ENCODE measurements around the gene FBXO45.
"Not testable (repeated sequence)": the region's sequence is repeated elsewhere in the genome, so short reads cannot be mapped to it uniquely, and the experiment has no call there.

Gene FBXO45

DNA sequence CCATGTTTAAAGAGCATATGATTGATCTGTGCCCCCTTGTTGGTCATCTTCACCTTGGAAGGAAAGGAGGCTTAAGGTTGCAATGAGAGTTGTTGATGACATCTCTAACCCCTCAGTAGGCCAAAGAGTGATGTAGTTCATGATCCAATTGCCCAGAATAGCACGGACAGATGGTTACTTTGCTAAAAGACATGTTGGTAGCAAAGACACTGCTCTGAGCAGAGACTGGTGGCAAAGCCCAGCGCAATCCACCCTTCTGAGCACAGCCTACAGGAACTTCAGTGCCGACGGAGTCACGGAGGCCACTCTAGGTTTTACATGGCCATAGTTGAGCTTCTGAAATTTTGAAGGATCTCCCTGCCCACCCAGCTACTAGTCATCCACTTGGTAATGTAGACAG lies 21.8 kb downstream of the FBXO45 start:
- no peak for DNase-seq
- H3K4me1 ChIP-seq (ENCODE audit: control insufficient read depth, insufficient read depth, low read length, poor library complexity, severe bottlenecking), result no peaks in the 10 kb centered on the region
- no peaks in the 10 kb centered on the region for H3K27me3 ChIP-seq (replicated peaks; ENCODE audit: control insufficient read depth, insufficient read depth, low read length, poor library complexity, severe bottlenecking)
- no peaks in the 10 kb centered on the region for H3K9me3 ChIP-seq (ENCODE audit: control insufficient read depth, low read length)
- H3K36me3 ChIP-seq (ENCODE audit: control insufficient read depth, insufficient read depth, low read length), result peaks cover 6% of the 10 kb centered on the region
- no peak overlapping the region for H3K27ac ChIP-seq (ENCODE audit: insufficient read depth, low read length, poor library complexity, severe bottlenecking)
- no peak overlapping the region for H3K4me3 ChIP-seq (ENCODE audit: insufficient read depth, low read depth, low read length, poor library complexity, severe bottlenecking)

DNA sequence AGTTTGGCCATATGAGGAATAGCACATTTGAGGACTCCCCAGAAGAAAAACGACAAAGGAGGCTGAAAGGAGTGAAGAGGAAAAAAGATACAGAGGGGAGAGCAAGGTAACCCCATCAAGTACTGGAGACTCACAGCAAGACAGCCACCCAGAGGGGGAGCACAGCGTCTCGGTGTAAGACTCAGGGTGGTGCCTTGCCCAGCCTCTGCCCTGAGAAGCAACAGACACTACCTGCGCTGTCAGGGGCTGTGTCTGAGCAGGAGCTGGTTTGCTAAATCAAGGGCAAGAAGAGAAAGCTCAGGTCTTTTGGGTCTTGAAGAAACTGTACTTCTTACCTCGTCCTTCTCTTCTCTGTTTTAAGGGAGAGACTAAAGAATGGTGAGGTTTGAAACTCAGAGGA lies 27.9 kb downstream of the FBXO45 start:
- DNase-seq, result no peak
- Histone ChIP-seq H3K27ac (ENCODE audit: insufficient read depth, low read length, poor library complexity, severe bottlenecking) (no peak overlapping the region), H3K9me3 (ENCODE audit: control insufficient read depth, low read length) (no peaks in the 10 kb centered on the region), H3K4me1 (ENCODE audit: control insufficient read depth, insufficient read depth, low read length, poor library complexity, severe bottlenecking) (no peaks in the 10 kb centered on the region), H3K36me3 (ENCODE audit: control insufficient read depth, insufficient read depth, low read length) (no peaks in the 10 kb centered on the region), H3K4me3 (ENCODE audit: insufficient read depth, low read depth, low read length, poor library complexity, severe bottlenecking) (no peak overlapping the region), H3K27me3 (replicated peaks; ENCODE audit: control insufficient read depth, insufficient read depth, low read length, poor library complexity, severe bottlenecking) (no peaks in the 10 kb centered on the region)

DNA sequence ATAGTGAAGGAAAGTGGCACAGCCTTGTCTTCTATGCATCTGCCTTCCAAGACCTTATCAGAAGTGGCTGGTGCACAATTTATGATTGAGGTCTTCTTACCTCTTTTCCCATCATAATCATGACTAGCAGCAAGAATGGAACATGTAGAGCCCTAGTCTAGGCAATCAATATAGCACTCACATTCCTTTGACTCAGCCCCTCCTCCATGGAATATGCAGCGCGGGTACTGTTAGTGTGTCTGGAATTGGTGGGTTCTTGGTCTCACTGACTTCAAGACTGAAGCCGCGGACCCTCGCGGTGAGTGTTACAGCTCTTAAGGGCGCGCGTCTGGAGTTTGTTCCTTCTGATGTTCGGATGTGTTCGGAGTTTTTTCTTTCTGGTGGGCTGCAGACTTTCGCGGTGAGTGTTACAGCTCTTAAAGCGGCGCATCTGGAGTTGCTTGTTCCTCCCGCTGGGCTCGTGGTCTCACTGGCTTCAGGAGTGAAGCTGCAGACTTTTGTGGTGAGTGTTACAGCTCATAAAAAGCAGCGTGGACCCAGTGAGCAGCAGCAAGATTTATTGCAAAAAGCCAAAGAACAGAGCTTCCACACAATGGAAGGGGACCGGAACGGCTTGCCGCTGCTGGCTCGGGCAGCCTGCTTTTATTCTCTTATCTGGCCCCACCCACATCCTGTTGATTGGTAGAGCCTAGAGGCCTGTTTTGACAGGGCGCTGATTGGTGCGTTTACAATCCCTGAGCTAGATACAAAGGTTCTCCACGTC lies 29.7 kb downstream of the FBXO45 start:
- H3K4me3 ChIP-seq (ENCODE audit: insufficient read depth, low read depth, low read length, poor library complexity, severe bottlenecking), result peak overlapping the region; percentile 22
- H3K4me1 ChIP-seq (ENCODE audit: control insufficient read depth, insufficient read depth, low read length, poor library complexity, severe bottlenecking); H3K9me3 ChIP-seq (ENCODE audit: control insufficient read depth, low read length); H3K36me3 ChIP-seq (ENCODE audit: control insufficient read depth, insufficient read depth, low read length); H3K27ac ChIP-seq (ENCODE audit: insufficient read depth, low read length, poor library complexity, severe bottlenecking); H3K27me3 ChIP-seq (replicated peaks; ENCODE audit: control insufficient read depth, insufficient read depth, low read length, poor library complexity, severe bottlenecking): not testable (repeated sequence)
- DNase-seq, result peak in 2 of 3 donors; percentile 24 to 49

DNA sequence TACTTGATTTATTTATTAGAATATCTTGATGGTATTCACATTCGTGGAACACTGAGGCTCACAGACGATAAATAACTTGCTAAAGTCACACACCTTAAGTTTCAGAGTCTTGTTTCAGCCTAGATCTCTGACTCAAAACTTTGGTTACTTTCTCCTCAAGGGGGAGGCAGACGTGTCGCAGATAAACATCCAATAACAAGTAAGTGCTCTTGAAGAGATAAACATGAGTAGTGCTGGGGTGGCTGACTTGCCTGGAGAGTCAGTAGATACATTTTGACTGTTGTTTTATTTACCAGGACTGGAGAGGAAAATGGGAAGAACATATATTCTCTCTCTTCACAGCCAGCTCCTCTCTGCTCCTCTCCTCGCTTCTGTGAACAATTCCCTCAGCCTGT lies 31.3 kb downstream of the FBXO45 start:
- no peaks in the 10 kb centered on the region for H3K4me1 ChIP-seq (ENCODE audit: control insufficient read depth, insufficient read depth, low read length, poor library complexity, severe bottlenecking)
- H3K4me3 ChIP-seq (ENCODE audit: insufficient read depth, low read depth, low read length, poor library complexity, severe bottlenecking), result no peak overlapping the region
- no peaks in the 10 kb centered on the region for H3K27me3 ChIP-seq (replicated peaks; ENCODE audit: control insufficient read depth, insufficient read depth, low read length, poor library complexity, severe bottlenecking)
- H3K27ac ChIP-seq (ENCODE audit: insufficient read depth, low read length, poor library complexity, severe bottlenecking), result no peak overlapping the region
- no peak for DNase-seq
- H3K9me3 ChIP-seq (ENCODE audit: control insufficient read depth, low read length), result no peaks in the 10 kb centered on the region
- H3K36me3 ChIP-seq (ENCODE audit: control insufficient read depth, insufficient read depth, low read length), result no peaks in the 10 kb centered on the region

DNA sequence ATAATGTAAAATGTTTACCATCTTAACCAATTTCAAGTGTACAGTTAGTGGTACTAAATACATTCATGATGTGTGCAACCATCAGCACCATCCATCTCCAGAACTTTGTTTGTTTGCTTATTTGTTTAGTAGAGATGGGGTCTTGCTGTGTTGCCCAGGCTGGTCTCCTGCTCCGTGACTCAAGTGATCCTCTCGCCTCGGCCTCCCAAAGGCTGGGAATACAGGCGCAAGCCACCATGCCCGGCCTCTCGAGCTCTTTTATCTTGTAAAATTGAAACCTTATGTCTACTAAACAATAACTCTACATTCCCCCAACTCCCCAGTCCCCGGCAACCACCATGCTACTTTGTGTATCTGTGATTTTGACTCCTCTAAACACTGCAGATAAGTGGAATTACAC lies 31.9 kb downstream of the FBXO45 start:
- no peaks in the 10 kb centered on the region for H3K27me3 ChIP-seq (replicated peaks; ENCODE audit: control insufficient read depth, insufficient read depth, low read length, poor library complexity, severe bottlenecking)
- no peaks in the 10 kb centered on the region for H3K4me1 ChIP-seq (ENCODE audit: control insufficient read depth, insufficient read depth, low read length, poor library complexity, severe bottlenecking)
- H3K27ac ChIP-seq (ENCODE audit: insufficient read depth, low read length, poor library complexity, severe bottlenecking), result no peak overlapping the region
- no peak overlapping the region for H3K4me3 ChIP-seq (ENCODE audit: insufficient read depth, low read depth, low read length, poor library complexity, severe bottlenecking)
- DNase-seq, result no peak
- H3K36me3 ChIP-seq (ENCODE audit: control insufficient read depth, insufficient read depth, low read length), result no peaks in the 10 kb centered on the region
- no peaks in the 10 kb centered on the region for H3K9me3 ChIP-seq (ENCODE audit: control insufficient read depth, low read length)

DNA sequence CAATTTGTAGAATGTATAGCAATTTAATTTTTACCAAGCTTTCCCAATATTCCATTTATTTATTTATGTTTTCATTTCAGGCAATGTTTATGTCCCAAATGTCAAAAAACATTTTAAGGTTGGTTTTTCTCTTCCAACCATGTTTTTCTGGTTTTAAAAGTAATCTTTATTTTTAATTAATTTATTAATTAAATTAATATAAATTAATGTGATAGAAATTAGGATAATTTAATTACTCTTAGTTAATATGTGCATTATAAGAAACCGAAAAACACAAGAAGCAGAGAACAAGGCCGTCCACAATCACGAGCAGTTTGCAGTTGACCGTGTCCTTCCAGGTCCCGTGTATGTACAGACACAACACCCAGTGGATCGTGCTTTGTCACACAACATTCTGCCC lies 34.2 kb downstream of the FBXO45 start:
- Histone ChIP-seq H3K4me1 (ENCODE audit: control insufficient read depth, insufficient read depth, low read length, poor library complexity, severe bottlenecking) (no peaks in the 10 kb centered on the region), H3K27me3 (replicated peaks; ENCODE audit: control insufficient read depth, insufficient read depth, low read length, poor library complexity, severe bottlenecking) (no peaks in the 10 kb centered on the region), H3K9me3 (ENCODE audit: control insufficient read depth, low read length) (no peaks in the 10 kb centered on the region), H3K27ac (ENCODE audit: insufficient read depth, low read length, poor library complexity, severe bottlenecking) (no peak overlapping the region), H3K36me3 (ENCODE audit: control insufficient read depth, insufficient read depth, low read length) (no peaks in the 10 kb centered on the region), H3K4me3 (ENCODE audit: insufficient read depth, low read depth, low read length, poor library complexity, severe bottlenecking) (no peak overlapping the region)
- DNase-seq, result no peak

DNA sequence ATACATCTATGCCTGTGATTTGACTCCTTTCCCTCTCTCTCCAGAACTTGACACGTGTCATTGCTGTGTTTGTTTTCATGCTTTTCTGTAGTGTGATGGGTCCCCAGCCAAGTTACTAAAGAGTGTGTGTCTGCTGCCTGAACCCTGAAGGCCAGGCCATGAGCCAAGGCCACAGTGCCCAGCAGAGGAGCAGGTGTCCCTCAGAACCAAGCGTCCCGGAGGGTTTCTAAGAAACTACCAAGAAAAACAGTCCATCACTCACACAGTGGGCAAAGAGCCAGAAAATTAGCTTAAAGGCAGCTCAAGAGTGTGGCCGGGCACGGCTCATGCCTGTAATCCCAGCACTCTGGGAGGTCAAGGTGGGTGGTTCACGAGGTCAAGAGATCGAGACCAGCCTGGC lies 35.2 kb downstream of the FBXO45 start:
- H3K27me3 ChIP-seq (replicated peaks; ENCODE audit: control insufficient read depth, insufficient read depth, low read length, poor library complexity, severe bottlenecking), result no peaks in the 10 kb centered on the region
- no peak overlapping the region for H3K27ac ChIP-seq (ENCODE audit: insufficient read depth, low read length, poor library complexity, severe bottlenecking)
- no peak for DNase-seq
- no peaks in the 10 kb centered on the region for H3K4me1 ChIP-seq (ENCODE audit: control insufficient read depth, insufficient read depth, low read length, poor library complexity, severe bottlenecking)
- no peaks in the 10 kb centered on the region for H3K36me3 ChIP-seq (ENCODE audit: control insufficient read depth, insufficient read depth, low read length)
- H3K9me3 ChIP-seq (ENCODE audit: control insufficient read depth, low read length), result no peaks in the 10 kb centered on the region
- no peak overlapping the region for H3K4me3 ChIP-seq (ENCODE audit: insufficient read depth, low read depth, low read length, poor library complexity, severe bottlenecking)

DNA sequence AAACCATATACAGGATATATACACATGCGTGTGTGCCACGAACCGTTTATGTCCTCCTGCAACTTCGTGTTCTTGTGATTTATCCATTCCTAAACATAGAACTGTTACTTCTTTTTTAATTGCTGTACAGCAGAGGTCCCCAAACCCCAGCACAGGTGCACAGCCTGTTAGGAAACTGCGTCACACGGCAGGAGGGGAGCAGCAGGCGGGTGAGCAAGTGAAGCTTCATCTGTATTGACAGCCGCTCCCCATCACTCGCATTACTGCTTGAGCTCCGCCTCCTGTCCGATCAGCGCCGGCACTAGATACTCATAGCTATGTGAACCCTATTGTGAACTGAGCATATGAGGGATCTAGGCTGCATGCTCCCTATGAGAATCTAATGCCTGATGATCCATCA lies 36.1 kb downstream of the FBXO45 start:
- Histone ChIP-seq H3K27me3 (replicated peaks; ENCODE audit: control insufficient read depth, insufficient read depth, low read length, poor library complexity, severe bottlenecking) (no peaks in the 10 kb centered on the region), H3K4me3 (ENCODE audit: insufficient read depth, low read depth, low read length, poor library complexity, severe bottlenecking) (no peak overlapping the region), H3K9me3 (ENCODE audit: control insufficient read depth, low read length) (no peaks in the 10 kb centered on the region), H3K4me1 (ENCODE audit: control insufficient read depth, insufficient read depth, low read length, poor library complexity, severe bottlenecking) (peaks cover under 1% of the 10 kb centered on the region), H3K36me3 (ENCODE audit: control insufficient read depth, insufficient read depth, low read length) (no peaks in the 10 kb centered on the region), H3K27ac (ENCODE audit: insufficient read depth, low read length, poor library complexity, severe bottlenecking) (no peak overlapping the region)
- peak; percentile 8 to 37 (median 32) for DNase-seq

DNA sequence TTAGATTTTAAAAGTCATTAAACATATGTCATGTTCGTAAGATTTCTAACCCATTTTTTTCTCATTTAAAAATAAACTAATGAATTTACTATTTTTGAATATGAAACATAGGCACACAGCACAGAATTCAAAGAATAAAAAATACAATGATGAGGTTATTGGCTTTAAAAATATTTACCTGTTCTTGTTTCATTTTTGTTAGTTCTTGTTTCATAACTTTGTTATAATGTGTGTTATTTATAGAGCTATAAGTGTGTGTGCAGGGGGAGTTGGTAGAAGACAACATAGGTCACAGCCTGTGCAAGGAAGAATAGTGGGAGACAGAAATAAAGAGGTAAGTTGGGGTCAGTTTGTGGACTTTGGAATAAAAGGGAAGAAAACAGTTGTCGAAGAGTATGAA lies 40.2 kb downstream of the FBXO45 start:
- H3K27me3 ChIP-seq (replicated peaks; ENCODE audit: control insufficient read depth, insufficient read depth, low read length, poor library complexity, severe bottlenecking), result no peaks in the 10 kb centered on the region
- no peak for DNase-seq

DNA sequence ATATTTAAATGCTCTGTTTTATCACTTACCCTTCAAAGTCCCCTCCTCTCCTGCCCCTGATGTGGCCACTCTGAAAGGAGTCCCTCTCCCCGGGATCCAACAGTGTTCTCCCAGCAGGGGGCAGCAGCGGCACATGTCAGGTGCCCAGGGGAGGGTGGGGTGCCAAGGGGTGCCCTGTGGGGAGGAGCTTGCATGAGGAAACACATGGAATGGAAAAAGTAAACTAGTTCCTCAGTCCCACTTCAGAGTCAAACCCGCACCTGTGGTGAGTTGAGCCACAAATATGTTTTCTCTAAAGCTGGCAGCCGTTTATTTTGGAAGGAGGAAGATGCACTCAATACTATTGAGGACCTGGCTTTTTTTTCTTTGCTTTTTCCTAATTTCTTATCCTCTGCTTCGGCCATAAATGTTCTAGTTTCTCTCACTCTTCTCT lies 40.9 kb downstream of the FBXO45 start:
- Histone ChIP-seq H3K9me3 (ENCODE audit: control insufficient read depth, low read length) (no peaks in the 10 kb centered on the region), H3K27me3 (replicated peaks; ENCODE audit: control insufficient read depth, insufficient read depth, low read length, poor library complexity, severe bottlenecking) (no peaks in the 10 kb centered on the region), H3K4me3 (ENCODE audit: insufficient read depth, low read depth, low read length, poor library complexity, severe bottlenecking) (no peak overlapping the region), H3K36me3 (ENCODE audit: control insufficient read depth, insufficient read depth, low read length) (no peaks in the 10 kb centered on the region), H3K4me1 (ENCODE audit: control insufficient read depth, insufficient read depth, low read length, poor library complexity, severe bottlenecking) (peaks cover 25% of the 10 kb centered on the region), H3K27ac (ENCODE audit: insufficient read depth, low read length, poor library complexity, severe bottlenecking) (peak overlapping the region; percentile 42)
- DNase-seq, result peak; percentile 79 to 91 (median 85)

More for the DNA sequence above, 40.2 kb downstream of the FBXO45 start:
- Histone ChIP-seq H3K4me3 (ENCODE audit: insufficient read depth, low read depth, low read length, poor library complexity, severe bottlenecking) (no peak overlapping the region), H3K9me3 (ENCODE audit: control insufficient read depth, low read length) (no peaks in the 10 kb centered on the region), H3K27ac (ENCODE audit: insufficient read depth, low read length, poor library complexity, severe bottlenecking) (no peak overlapping the region), H3K4me1 (ENCODE audit: control insufficient read depth, insufficient read depth, low read length, poor library complexity, severe bottlenecking) (peaks cover 25% of the 10 kb centered on the region), H3K36me3 (ENCODE audit: control insufficient read depth, insufficient read depth, low read length) (no peaks in the 10 kb centered on the region)

Data from effector memory CD4-positive, alpha-beta T cell (primary cell).